Astrocyte (in vitro differentiated cells and primary cell): ENCODE measurements around the gene XRCC6. TPM values are rescaled to one million over a fixed set of nuclear protein-coding genes. Genes with fewer than 3 reads are reported as not detected.

ENCODE experiments used
- DNase-seq: peaks from one replicate; pipeline ENCODE4 v3.0.0-alpha.2; 2010; ENCODE audit warnings: low read depth
- FAIRE-seq: peaks from 2 replicates; lab custom pipeline; 2011; peaks lifted over from hg19 to GRCh38; lab: Jason Lieb, UNC
- H2AFZ ChIP-seq: 2 replicates; pipeline ENCODE4 v1.6.0; 2012; ENCODE audit warnings: low read depth, low read length, inconsistent platforms
- H3K27ac ChIP-seq: 2 replicates; pipeline ENCODE4 v1.5.1; 2011; ENCODE audit warnings: low read depth, low read length, inconsistent platforms
- H3K27me3 ChIP-seq: 2 replicates; pipeline ENCODE4 v1.6.0; 2011; ENCODE audit warnings: low read length, inconsistent platforms; ENCODE audit not compliant: insufficient read depth
- H3K36me3 ChIP-seq: 2 replicates; pipeline ENCODE4 v1.5.1; 2011; ENCODE audit warnings: low read length, inconsistent platforms; ENCODE audit not compliant: insufficient read depth
- H3K4me1 ChIP-seq: 2 replicates; pipeline ENCODE4 v1.5.1; 2011; ENCODE audit warnings: low read length, inconsistent platforms; ENCODE audit not compliant: insufficient read depth
- H3K4me2 ChIP-seq: 2 replicates; pipeline ENCODE4 v1.6.0; 2012; ENCODE audit warnings: low read length, inconsistent platforms
- H3K4me3 ChIP-seq: 2 replicates; pipeline ENCODE4 v1.5.1; 2011; ENCODE audit warnings: low read depth, mild to moderate bottlenecking, low read length, inconsistent platforms; ENCODE audit not compliant: insufficient read depth
- H3K79me2 ChIP-seq: 2 replicates; pipeline ENCODE4 v1.6.0; 2012; ENCODE audit warnings: mild to moderate bottlenecking, low read length, inconsistent platforms; ENCODE audit not compliant: insufficient read depth
- H3K9ac ChIP-seq: 2 replicates; pipeline ENCODE4 v1.6.0; 2012; ENCODE audit warnings: mild to moderate bottlenecking, low read length, inconsistent platforms
- H3K9me3 ChIP-seq: 2 replicates; pipeline ENCODE4 v1.5.1; 2012; ENCODE audit warnings: low read depth, mild to moderate bottlenecking, low read length, inconsistent platforms; ENCODE audit not compliant: insufficient read depth
- H4K20me1 ChIP-seq: 2 replicates; pipeline ENCODE4 v1.6.0; 2012; ENCODE audit warnings: low read length, inconsistent platforms; ENCODE audit not compliant: insufficient read depth
- H3K27ac Mint-ChIP-seq: one replicate; pipeline ENCODE4 v1.8.0; 2021; ENCODE audit warnings: mild to moderate bottlenecking, mixed read lengths; ENCODE audit not compliant: unreplicated experiment
- H3K27me3 Mint-ChIP-seq: one replicate; pipeline ENCODE4 v1.8.0; 2021; ENCODE audit warnings: low read depth, mixed read lengths; ENCODE audit not compliant: unreplicated experiment
- H3K36me3 Mint-ChIP-seq: one replicate; pipeline ENCODE4 v1.8.0; 2021; ENCODE audit warnings: low read depth, mixed read lengths; ENCODE audit not compliant: unreplicated experiment
- H3K4me1 Mint-ChIP-seq: one replicate; pipeline ENCODE4 v1.8.0; 2021; ENCODE audit warnings: low read depth, mixed read lengths; ENCODE audit not compliant: unreplicated experiment
- H3K4me3 Mint-ChIP-seq: one replicate; pipeline ENCODE4 v1.8.0; 2021; ENCODE audit warnings: mild to moderate bottlenecking, moderate library complexity, mixed read lengths; ENCODE audit not compliant: unreplicated experiment
- H3K9me3 Mint-ChIP-seq: one replicate; pipeline ENCODE4 v1.8.0; 2021; ENCODE audit warnings: mild to moderate bottlenecking, mixed read lengths; ENCODE audit not compliant: unreplicated experiment
- CTCF ChIP-seq: IDR thresholded peaks from 2 replicates; pipeline ENCODE4 v1.5.1; 2011; ENCODE audit warnings: low read depth, mild to moderate bottlenecking, inconsistent platforms, low read length, moderate library complexity; ENCODE audit not compliant: insufficient read depth
- EZH2 ChIP-seq: IDR thresholded peaks from 2 replicates; pipeline ENCODE4 v1.6.1; 2012; ENCODE audit warnings: mild to moderate bottlenecking, low read length, inconsistent platforms; ENCODE audit not compliant: insufficient read depth
- total RNA-seq: library from RNA; stranded (reverse); gene quantifications from 2 replicates; pipeline ENCODE4 v1.2.1, GENCODE V29; 2021

The XRCC6 gene
- total RNA-seq, 1 donor from 2014 or later, result 232 TPM

DNA sequence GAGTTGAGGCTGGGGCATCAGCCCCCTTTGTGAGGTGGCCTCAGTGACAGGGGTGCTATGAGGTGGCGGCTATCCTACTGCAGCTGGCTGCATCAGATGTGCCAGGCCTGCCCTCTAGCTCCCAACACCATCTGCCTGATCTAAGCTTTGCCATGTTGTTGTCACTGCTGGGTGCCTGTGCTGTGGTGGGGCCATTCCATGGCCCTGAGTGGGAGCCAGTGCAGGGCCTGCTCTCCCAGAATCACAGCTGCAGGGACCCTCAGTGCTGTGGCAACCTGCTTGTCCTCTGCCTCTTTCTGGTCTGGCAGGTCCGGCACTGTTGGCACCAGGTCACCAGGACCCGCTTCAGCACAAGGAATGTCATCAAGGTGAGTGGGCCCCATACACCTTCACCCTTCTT, 69.4 kb downstream of the XRCC6 start:
- FAIRE-seq (no peak), DNase-seq (no peak)
- Histone ChIP-seq H3K9me3 (no peaks in the 10 kb centered on the region), H3K79me2 (peaks cover 37% of the 10 kb centered on the region), H3K4me3 (no peak overlapping the region), H3K9ac (no peak overlapping the region), H3K27me3 (no peaks in the 10 kb centered on the region), H3K27ac (no peak overlapping the region), H3K36me3 (no peaks in the 10 kb centered on the region), H2AFZ (no peak overlapping the region), H3K4me2 (no peak overlapping the region), H3K4me1 (peaks cover 7% of the 10 kb centered on the region), H4K20me1 (peaks cover 22% of the 10 kb centered on the region)
- H3K4me1 Mint-ChIP-seq, result peaks cover 3% of the 10 kb centered on the region
- TF ChIP-seq EZH2 (no peak), CTCF (no peak)
- no peaks in the 10 kb centered on the region for H3K27me3 Mint-ChIP-seq
- H3K36me3 Mint-ChIP-seq, result no peaks in the 10 kb centered on the region
- peak overlapping the region; percentile 96 for H3K4me3 Mint-ChIP-seq
- no peak overlapping the region for H3K27ac Mint-ChIP-seq
- no peaks in the 10 kb centered on the region for H3K9me3 Mint-ChIP-seq

DNA sequence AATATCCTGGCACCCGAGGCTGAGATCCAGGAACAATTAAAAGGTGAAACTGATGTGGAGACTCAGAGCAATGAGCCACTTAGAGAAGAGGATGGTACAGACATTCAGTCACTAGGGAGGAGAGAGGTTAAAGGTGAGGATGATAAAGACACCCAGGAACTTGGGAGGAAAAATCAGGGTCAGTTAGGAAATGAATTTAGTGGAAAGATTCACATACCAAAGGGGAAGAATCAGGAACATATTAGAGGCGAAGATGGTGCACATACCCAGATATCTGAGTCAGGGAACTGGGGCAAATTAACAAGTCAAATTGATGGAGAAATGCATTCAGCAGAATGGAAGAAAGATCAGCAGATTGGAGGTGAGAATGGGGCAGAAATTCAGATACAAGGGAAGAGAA, 74.1 kb downstream of the XRCC6 start:
- H2AFZ ChIP-seq, result no peak overlapping the region
- Mint-ChIP-seq H3K27me3 (no peaks in the 10 kb centered on the region), H3K9me3 (no peaks in the 10 kb centered on the region), H3K4me3 (no peak overlapping the region), H3K36me3 (no peaks in the 10 kb centered on the region), H3K4me1 (peaks cover 4% of the 10 kb centered on the region), H3K27ac (no peak overlapping the region)
- no peaks in the 10 kb centered on the region for H3K27me3 ChIP-seq
- no peaks in the 10 kb centered on the region for H4K20me1 ChIP-seq
- no peak overlapping the region for H3K9ac ChIP-seq
- no peak overlapping the region for H3K27ac ChIP-seq
- FAIRE-seq, result no peak
- peaks cover 15% of the 10 kb centered on the region for H3K4me1 ChIP-seq
- H3K9me3 ChIP-seq, result no peaks in the 10 kb centered on the region
- H3K4me2 ChIP-seq, result no peak overlapping the region
- no peak for TF ChIP-seq EZH2
- no peak for TF ChIP-seq CTCF
- H3K4me3 ChIP-seq, result no peak overlapping the region
- DNase-seq, result no peak
- no peaks in the 10 kb centered on the region for H3K36me3 ChIP-seq
- no peaks in the 10 kb centered on the region for H3K79me2 ChIP-seq

- no peak for DNase-seq
- peaks cover 2% of the 10 kb centered on the region for H3K27me3 Mint-ChIP-seq
Observed at GRCh38 chr22:41696703-41697102, 75.6 kb downstream of the XRCC6 start.

More at GRCh38 chr22:41696703-41697102, 75.6 kb downstream of the XRCC6 start:
- no peak overlapping the region for H3K27ac ChIP-seq
- Mint-ChIP-seq H3K36me3 (no peaks in the 10 kb centered on the region), H3K9me3 (no peaks in the 10 kb centered on the region), H3K4me1 (peaks cover 4% of the 10 kb centered on the region), H3K4me3 (peak overlapping the region; percentile 70), H3K27ac (peak overlapping the region; percentile 84)
- H3K4me1 ChIP-seq, result peaks cover 15% of the 10 kb centered on the region
- H3K9ac ChIP-seq, result no peak overlapping the region
- H3K27me3 ChIP-seq, result no peaks in the 10 kb centered on the region
- H3K36me3 ChIP-seq, result no peaks in the 10 kb centered on the region
- H3K9me3 ChIP-seq, result no peaks in the 10 kb centered on the region
- FAIRE-seq, result no peak
- H2AFZ ChIP-seq, result peak overlapping the region; percentile 84
- H3K4me3 ChIP-seq, result no peak overlapping the region
- H4K20me1 ChIP-seq, result no peaks in the 10 kb centered on the region
- H3K79me2 ChIP-seq, result no peaks in the 10 kb centered on the region
- H3K4me2 ChIP-seq, result peak overlapping the region; percentile 77
- no peak for TF ChIP-seq CTCF
- TF ChIP-seq EZH2, result no peak
